ENCODE results near the gene ARAP2.

The ARAP2 gene

DNA sequence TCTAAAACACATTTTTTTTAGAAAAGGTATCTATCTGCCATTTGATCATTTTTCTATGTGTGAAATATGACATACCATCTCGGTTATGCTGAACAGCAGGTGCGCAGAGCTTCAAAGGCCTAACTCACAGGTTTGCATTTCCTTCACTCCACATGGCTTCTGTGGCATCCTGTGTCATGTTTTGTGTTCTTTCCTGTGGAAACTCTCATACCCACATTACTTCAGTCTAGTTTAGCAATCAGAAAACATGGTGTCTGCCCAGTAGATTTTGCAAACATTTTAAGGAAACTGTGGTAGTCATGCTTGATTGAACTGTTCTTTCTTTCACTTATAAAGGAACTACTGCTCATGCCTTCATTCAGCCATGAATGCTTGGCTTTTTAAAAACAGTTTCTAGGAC, 11.3 kb upstream of the ARAP2 start:
- peak; percentile 46 for DNase-seq (ENCODE audit: low spot score)

DNA sequence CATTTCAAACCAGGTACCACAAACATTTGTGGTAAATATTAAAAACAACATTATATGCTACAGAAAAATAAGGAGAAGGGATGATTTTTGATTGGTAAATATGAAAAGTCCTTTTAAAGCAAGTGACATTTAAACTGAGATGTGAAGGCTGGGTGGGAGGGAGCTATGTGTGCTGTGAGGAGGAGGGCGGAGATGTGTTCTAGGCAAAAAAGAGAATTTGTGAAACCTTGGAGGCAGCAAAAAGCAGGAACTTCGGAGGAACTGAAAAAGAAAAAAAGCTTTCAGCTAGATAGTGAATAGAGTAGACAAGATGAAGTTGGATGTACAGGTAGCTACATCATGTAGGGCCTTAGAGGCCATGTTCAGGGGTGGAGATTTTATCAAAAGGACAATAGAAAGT, 10.1 kb upstream of the ARAP2 start:
- no peak for DNase-seq (ENCODE audit: low spot score)
- no peak for TF ChIP-seq CTCF (IDR thresholded peaks at IDR 0.05; ENCODE audit: extremely low read depth, missing control alignments)

More for the DNA sequence above, 11.3 kb upstream of the ARAP2 start:
- TF ChIP-seq CTCF (IDR thresholded peaks at IDR 0.05; ENCODE audit: extremely low read depth, missing control alignments) = no peak

DNA sequence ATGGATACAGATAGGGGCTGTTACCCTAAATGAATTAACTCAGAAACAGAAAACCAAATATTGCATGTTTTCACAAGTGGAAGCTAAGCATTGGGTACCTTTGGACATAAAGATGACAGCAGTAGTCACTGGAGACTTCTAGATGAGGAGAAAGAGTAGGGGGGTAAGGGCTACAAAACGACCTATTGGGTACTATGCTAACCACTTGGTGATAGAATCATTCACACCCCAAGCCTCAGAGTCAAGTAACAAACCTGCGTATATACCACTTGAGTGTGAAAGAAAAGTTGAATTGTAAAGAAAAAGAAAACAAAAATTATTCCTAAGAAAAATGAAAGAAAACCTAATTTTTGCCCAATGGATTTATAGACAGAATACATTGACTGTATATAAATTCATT, 7.7 kb upstream of the ARAP2 start:
- no peak for TF ChIP-seq CTCF (IDR thresholded peaks at IDR 0.05; ENCODE audit: extremely low read depth, missing control alignments)
- no peak for DNase-seq (ENCODE audit: low spot score)

GRCh38 chr4:36249610-36250009, 5.3 kb upstream of the ARAP2 start:
- DNase-seq (ENCODE audit: low spot score) = no peak
- TF ChIP-seq CTCF (IDR thresholded peaks at IDR 0.05; ENCODE audit: extremely low read depth, missing control alignments) = no peak

DNA sequence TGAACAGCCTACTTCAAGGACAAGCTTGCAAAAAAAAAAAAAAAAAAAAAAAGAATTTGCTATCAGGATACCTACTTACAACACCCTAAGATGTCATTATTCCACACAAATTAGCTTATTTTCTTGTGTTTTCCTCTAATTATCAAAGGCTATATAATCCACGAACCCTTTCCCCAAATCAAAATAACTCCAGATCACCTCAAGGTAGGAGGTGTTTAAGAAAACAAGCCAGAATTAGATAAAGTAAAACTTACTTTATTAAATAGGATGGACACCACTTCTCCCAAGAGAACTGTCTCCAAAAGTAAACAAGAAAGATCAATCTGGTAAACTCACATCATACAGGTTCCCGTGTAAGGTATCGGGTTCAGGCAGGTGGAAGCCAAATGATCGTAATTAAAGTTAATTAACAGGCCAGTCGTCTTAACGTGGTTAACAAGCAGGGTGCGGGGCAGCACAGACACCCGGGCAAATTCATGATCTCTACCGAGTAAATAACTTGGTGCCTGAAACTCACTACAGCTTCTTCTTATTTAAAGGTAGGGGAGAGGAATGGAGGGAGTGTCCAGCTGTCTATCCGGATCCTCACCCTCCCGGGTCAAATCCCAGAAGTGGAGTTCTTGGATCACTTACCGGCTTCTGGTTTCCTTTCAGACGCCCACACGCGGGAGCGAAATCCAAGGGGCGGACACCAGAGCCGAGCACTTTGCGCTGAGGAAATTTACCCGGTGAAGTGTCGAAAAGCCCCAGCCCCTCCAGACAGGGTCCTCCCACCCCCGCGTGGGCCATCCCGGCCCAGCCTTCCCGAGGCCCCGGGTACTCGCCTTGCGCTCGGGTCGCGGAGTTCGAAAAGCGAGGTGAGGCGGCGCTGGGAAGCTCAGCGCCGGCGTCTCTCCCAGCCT, 708 bp downstream of the ARAP2 start:
- DNase-seq (ENCODE audit: low spot score) = peak; percentile 49
- TF ChIP-seq CTCF (IDR thresholded peaks at IDR 0.05; ENCODE audit: extremely low read depth, missing control alignments) = no peak

DNA sequence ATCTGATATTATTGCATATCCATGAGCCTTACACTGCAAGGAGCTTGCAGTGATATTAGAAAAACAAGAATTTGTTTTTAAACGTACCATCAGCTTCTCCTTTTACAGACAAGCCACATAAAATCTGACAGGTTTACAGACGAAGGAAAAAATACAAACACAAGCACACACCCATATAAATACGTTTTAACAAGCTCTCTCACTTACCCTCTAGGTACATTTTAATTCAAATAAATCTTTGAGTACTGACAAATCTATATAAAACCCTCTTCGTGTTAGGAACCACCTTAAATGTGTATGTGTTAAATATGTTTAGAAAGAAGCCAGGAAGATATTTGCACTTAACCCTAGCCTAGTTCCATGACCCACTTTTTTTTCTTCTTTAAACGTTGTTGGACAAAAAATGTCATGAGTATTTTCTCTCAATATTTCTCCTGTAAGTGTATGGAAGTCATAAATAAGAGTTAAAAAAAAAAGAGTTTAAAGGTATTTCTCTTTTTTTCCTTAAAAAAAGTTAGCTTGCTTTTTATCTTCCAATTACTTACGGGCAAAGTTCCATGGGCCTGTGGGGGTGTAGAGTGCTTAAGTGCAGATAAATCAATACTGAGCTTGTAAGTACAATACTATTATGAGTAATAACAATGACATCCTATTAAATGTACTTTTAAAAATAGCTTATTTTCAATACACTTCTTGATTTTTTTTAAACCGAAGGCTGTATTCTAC, 1.5 kb downstream of the ARAP2 start:
- DNase-seq (ENCODE audit: low spot score) = no peak
- no peak for TF ChIP-seq CTCF (IDR thresholded peaks at IDR 0.05; ENCODE audit: extremely low read depth, missing control alignments)

DNA sequence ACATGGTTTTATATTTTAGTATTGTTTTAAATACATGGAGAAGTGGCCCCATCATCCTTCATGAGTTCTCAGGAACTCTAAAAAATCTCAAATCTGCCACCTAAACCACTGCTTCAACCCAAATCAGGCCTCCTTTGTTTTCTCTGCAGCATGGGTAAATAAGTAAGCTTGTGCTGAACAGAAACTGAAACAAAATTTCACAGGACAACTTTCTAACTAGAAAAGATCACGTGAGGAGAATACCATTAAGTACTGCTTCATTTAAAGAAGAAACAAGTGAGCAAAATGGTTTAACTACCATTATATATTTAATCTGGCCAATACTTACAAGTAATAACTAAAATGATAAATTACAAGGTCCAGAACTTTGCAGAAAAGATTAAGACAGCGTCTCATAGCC, 2.5 kb downstream of the ARAP2 start:
- DNase-seq (ENCODE audit: low spot score) = peak; percentile 65
- no peak for TF ChIP-seq CTCF (IDR thresholded peaks at IDR 0.05; ENCODE audit: extremely low read depth, missing control alignments)
